ENCODE measurements around the gene GTF2H2C_2.
"Not testable (repeated sequence)": the region's sequence is repeated elsewhere in the genome, so short reads cannot be mapped to it uniquely, and the experiment has no call there.

GRCh38 chr5:70421322-70421721 is 6.2 kb downstream of the GTF2H2C_2 start:
- not testable (repeated sequence) for TF ChIP-seq CTCF (IDR thresholded peaks at IDR 0.05; ENCODE audit: low read depth, low read length, poor library complexity, severe bottlenecking); EZH2phosphoT487 (IDR thresholded peaks at IDR 0.05; ENCODE audit: borderline replicate concordance, low read length)
